ENCODE measurements around the gene IL17RE.

IL17RE gene

DNA sequence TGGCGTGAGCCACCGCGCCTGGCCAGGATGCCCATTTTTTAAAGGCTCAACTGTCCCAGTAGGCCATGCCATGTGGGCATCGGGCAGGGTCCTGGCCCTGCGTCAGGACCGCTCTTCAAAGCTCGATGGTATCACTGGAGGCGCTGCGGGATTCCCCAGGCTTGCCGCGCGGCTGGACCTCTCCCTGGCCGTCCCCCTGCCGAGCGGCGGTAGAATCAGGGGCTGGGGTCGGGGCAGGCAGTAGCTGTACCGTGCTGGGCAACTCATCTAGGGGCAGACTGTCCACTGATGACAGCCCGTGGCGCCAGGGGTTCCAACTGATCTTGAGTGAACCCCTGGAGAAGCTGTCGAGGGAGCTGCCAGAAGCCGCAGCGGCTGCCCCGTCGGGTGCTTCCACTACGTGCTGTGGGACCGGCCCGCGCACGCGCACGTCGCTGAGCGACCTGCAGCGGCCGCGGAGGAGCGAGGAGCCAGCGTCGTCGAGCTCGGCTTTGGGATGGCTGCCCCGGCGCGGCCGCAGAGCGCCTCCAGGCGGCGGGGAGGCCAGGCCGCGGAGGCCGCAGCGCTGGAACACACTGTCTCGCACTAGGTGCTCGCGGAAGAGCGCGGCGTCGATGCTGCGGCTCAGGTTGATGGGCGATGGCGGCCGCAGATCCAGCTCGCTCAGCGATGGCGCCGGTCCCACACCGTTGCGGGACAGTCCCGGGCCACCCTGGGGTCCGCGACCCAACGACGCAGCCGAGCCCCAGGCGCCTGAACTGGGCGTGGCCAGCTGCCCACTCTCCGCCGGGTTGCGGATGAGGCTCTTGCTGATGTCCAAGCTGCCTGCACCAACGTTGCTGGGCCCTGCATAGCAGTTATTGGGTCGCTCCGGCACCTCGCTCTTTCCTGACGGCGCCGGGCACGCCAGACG is 43.7 kb downstream of the IL17RE start:
- H3K4me3 ChIP-seq (ENCODE audit: low read depth, low read length): peak overlapping the region; percentile 52
- peak; percentile 67 for DNase-seq (ENCODE audit: low read depth)

DNA sequence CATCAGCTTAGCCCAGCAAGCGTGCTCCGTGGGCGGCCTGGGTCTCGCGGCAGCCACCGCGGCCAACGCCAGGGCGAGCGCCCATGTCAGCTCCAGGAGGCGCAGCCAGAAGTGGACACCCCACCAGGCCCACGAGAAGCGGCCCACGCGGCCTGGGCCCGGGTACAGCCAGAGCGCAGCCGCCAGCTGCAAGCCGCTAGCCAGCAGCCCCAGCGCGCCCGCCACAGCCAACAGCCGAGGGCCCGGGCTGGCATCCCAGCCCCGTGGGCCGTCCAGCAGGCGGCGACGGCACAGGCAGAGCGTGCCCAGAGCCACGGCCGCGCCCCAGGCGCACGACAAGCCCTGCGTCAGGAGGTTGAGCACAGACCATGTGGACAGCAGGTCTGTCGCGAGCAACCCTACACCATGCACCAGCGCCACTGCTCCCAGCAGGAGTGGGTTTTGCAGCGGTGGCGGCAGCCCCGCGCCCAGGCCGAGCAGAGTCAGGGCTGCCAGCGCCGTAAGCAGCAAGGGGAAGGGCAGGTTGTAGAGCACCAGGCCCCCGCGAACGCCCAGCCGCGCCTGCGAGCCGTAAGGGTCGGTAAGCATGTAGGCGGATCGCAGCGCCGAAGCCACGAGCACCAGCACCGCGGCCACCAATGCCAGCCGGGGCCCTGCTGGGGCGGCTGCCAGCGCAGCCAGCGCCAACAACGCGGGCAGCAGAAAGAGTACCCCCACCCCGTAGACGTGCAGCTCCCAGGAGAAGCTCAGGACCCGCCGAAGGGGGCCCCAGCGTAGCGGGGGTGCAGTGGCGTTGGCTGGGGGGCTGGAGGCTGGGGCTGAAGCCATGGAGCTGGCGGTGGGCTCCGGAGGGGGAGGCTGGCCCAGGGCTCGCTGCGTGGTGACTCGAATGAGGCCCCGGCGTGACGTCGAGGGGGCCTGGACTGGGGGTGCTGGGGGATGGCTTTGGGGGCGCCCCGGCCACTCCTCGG is 44.7 kb downstream of the IL17RE start:
- H3K4me3 ChIP-seq (ENCODE audit: low read depth, low read length): peak overlapping the region; percentile 52
- no peak for DNase-seq (ENCODE audit: low read depth)

DNA sequence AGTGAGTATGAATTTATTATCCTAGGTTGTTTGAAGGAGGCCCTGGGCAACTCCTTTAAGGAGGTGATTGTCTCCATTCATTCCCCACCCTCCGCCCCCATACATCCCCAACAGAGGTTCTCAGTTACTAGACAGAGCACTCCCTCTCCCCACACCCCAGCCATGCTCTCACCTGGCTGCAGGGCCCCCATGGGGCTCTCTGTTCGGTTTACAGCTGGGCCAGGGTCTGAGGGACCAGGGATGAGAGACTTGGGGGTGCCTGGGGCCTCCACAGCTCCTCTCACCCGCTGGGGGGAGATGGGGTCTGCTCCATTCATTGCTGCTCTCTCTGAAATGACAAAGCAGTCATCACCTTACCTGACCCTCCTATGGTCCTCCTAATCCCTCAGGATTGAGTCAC is 45.9 kb downstream of the IL17RE start:
- DNase-seq (ENCODE audit: low read depth): no peak
- no peak overlapping the region for H3K4me3 ChIP-seq (ENCODE audit: low read depth, low read length)

DNA sequence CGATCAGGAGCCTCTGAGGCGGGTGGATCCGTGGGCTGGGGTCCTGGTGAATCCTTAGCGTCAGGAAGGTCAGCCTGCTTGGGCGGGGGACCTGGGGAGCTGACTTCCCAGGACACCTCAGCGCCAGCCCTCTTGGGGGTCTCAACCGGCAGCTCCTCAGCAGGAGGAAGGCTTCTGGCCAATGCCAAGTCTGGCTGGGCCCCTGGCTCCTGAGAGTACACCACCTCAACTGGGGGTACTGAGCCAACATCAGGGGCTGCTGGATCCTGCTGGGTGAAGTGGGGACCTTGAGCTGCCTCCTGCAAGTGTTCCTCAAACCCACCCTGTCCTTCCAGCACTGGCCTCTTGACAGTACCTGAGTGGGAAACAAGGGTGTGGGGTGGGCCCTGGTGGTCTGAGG is 46.5 kb downstream of the IL17RE start:
- no peak for DNase-seq (ENCODE audit: low read depth)
- no peak overlapping the region for H3K4me3 ChIP-seq (ENCODE audit: low read depth, low read length)

DNA sequence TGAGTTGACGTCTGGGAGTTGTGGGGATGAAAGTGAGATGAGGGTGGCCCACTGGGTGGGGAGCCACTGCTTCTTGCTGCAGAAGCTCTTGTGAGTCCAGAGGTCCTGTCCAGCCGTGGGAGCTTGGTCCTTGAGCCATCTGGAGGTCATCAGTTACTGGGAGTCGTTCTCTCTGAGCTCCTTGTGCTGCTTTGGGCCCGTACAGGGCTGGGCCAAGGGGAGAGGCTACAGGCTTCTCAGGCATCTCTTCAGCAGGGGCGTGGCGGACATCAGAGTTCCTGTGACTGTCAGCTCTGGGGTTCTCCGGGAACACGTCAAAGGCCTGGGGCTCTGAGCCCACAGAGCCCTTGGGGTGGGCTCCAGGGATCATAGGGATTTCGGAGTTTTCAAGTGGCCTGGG is 47.0 kb downstream of the IL17RE start:
- no peak overlapping the region for H3K4me3 ChIP-seq (ENCODE audit: low read depth, low read length)
- DNase-seq (ENCODE audit: low read depth): no peak

- H3K4me3 ChIP-seq (ENCODE audit: low read depth, low read length): no peak overlapping the region
- no peak for DNase-seq (ENCODE audit: low read depth)
Measured at GRCh38 chr3:9951126-9951525, 48.5 kb downstream of the IL17RE start.

GRCh38 chr3:9951598-9951961 is 48.9 kb downstream of the IL17RE start:
- peak overlapping the region; percentile 58 for H3K4me3 ChIP-seq (ENCODE audit: low read depth, low read length)
- no peak for DNase-seq (ENCODE audit: low read depth)

GRCh38 chr3:9951962-9952805 is 49.5 kb downstream of the IL17RE start, which contains the start of gene PRRT3:
TSS of gene PRRT3 (minus strand) at chr3:9952408. CDS start at chr3:9950115, 2,293 bp downstream.
- DNase-seq (ENCODE audit: low read depth): no peak
- peak within 1 kb of the TSS; percentile 58 for H3K4me3 ChIP-seq (ENCODE audit: low read depth, low read length)

DNA sequence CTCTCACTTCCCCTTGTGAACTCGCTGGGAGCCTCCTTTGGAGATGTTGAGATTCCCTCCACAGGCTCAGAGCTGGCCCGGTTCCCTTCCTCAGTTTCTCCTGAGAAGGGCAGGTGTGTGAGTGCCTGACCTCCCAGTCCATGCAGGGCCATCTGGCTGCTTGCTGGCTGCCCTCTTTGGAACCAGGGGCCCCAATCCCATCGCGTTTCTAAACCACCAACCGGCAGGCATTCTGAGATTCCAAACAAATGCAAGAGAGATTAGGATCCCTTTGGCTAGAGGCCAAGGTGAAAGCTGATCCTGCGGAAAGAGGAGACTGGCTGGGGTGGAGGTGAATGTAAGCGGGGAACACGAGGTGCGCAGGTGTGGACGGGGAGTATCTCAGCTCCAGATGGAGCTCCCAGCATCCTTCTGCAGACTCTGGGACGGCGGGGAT is 52.4 kb downstream of the IL17RE start:
- no peak for DNase-seq (ENCODE audit: low read depth)
- no peak overlapping the region for H3K4me3 ChIP-seq (ENCODE audit: low read depth, low read length)

DNA sequence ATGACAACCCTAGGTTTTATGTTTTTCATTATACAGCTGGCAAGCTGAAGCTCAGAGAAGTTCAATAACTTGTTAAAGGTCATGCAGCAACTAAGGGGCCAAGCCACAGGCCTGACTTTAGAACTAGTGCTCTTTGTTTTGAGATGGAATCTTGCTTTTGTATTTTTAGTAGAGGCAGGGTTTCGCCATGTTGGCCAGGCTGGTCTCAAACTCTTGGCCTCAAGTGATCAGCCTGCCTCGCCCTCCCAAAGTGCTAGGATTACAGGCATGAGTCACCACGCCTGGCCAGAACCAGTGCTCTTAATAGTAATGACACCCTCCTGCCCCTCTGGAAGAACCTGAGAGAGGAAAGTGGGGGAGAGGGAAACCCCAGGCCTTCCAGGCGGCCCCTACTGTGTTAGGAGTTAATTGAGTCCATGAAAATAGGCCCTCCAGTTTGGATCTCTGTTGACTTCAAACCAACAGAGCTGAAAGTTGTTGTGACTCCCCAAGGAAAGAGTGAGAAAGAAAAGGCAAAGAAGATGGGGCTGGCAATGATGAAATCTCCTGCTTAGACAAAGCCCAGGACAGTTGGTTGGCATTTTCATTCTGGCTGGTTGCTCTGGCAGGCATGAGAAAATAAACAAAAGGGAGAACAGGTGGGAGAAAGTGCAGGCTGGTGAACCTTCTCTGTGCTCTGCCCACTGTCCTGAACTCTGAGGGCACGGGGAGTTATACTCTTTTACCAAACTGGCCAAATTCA is 53.1 kb downstream of the IL17RE start:
- no peak for DNase-seq (ENCODE audit: low read depth)
- no peak overlapping the region for H3K4me3 ChIP-seq (ENCODE audit: low read depth, low read length)

DNA sequence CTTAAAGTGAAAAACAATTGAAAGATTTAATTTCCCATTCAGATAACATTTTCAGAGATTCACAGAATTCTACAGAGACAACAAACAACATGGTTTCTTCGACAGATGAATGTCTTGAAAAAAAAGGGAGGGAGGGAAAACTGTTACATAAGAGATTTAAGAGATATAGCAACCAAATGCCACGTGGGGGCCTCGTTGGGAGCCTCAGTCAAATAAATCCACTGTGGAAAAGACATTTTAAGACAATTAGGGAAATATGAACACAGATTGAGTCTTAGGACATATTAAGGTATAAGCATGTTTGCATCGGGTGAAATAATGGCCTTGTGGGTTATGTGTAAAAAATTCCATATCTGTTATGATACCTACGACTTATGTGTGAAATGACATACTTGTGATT is 54.6 kb downstream of the IL17RE start:
- DNase-seq (ENCODE audit: low read depth): no peak
- H3K4me3 ChIP-seq (ENCODE audit: low read depth, low read length): no peak overlapping the region

- no peak overlapping the region for H3K4me3 ChIP-seq (ENCODE audit: low read depth, low read length)
- DNase-seq (ENCODE audit: low read depth): no peak
Measured at GRCh38 chr3:9965200-9965875, 62.7 kb downstream of the IL17RE start.

Measured in skeletal muscle cell (primary cell).